Skin of body (tissue), 3 donors: ENCODE measurements around the gene DYNLT4. TPM values are rescaled to one million over a fixed set of nuclear protein-coding genes. Genes with fewer than 3 reads are reported as not detected.
A peak's percentile ranks its signal among the peaks of the same experiment; 100 is the strongest.
"Not testable (repeated sequence)": the region's sequence is repeated elsewhere in the genome, so short reads cannot be mapped to it uniquely, and the experiment has no call there.

Experiments
- DNase-seq: peaks from one replicate; lab custom pipeline; 2025; lab: John Stamatoyannopoulos, UW
- small RNA-seq: library from RNA; depleted of rRNA; stranded (forward); fragments of <200 nt; gene quantifications from one replicate; pipeline ENCODE3, GENCODE V24; 2014; ENCODE audit warnings: low replicate concordance
- total RNA-seq: library from RNA; depleted of rRNA; stranded (reverse); fragments of >200 nt; gene quantifications from one replicate; pipeline ENCODE4 v1.2.3, GENCODE V29; 2014

The DYNLT4 gene
- total RNA-seq, 1 donor from 2014 or later, result not detected

DNA sequence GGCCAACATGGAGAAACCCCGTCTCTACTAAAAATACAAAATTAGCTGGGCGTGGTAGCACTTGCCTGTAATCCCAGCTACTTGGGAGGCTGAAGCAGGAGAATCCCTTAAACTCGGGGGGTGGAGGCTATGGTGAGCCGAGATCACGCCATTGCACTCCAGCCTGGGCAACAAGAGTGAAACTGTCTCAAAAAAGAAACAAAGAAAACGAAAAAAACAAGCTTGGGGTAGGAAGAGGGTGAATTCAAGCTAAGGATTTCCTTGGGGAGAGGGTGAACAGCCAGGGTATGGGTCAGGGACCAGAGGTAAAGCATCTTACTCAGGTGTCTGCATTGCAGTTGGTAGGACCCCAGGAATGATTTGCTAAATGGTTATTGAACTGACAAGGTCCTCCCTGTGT is 40.7 kb downstream of the DYNLT4 start:
- not testable (repeated sequence) for DNase-seq

DNA sequence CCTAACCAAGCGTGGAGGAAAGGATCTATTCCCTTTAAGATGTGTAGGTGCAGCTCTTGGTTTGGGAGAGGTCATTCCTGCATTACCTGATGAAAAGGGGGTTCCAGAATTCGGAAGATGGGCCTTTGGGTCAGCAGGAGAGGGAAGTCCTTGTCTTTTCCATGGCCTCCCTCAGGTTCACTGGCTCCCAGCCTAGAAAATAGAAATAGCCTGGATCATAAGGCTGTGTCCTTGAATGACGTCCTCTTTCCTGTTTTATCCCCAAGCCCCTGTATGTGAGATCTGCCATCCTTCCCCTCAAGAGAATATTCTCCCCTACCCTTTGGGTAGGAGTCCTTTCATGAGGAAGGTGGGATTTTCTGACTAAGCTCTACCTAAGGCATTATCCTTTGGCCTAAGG is 46.3 kb downstream of the DYNLT4 start:
- DNase-seq, result no peak

DNA sequence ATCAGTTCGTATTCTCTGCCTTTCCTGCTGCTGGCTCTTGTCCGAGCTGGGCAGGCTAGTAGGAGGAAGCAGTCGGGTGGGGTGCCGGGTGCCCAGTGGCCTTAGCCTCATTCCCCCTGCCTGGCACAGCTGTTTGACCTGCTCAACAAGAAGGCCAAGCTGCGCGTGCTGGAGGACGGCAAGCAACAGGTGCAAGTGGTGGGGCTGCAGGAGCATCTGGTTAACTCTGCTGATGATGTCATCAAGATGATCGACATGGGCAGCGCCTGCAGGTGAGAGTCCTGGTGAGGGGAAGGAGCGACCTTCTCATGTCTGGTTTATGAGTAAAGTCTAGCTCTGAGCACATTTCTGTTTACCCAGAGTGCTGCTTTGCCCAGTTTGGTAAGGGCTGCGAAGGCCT is 48.1 kb downstream of the DYNLT4 start:
- DNase-seq, result no peak

DNA sequence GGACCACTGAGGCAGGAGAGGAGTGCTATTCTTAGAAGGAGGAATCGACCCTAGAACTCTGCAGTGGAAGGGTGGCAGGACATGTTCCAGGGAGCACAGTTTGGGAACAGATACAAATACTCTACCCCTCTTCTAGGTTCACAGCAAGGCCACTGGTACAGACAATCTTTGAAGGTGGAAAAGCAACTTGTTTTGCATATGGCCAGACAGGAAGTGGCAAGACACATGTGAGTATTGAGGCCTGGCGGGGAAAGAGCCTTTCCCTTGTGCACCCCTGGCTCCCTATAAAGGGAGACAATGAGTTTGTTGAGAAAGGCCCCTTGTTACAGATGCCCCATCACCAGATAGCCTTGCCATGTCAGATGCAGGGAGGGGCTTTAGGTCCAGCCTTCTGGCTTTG is 49.7 kb downstream of the DYNLT4 start:
- no peak for DNase-seq

Small RNA genes lying within 50 kb of the gene (small RNA-seq; reads per million reads assigned to genes)
- gene AL136380.1 (not detected), gene SNORD38A (93.2 reads per million, percentile 96 among the genes with 10 or more reads in this experiment), gene SNORD38B (not detected), gene SNORD46 (2,688 reads per million, percentile 99 among the genes with 10 or more reads in this experiment), gene SNORD55 (not detected)

Other genes with a start within 250 kb of the DYNLT4 start
- 2.2 TPM for gene TMEM53, start 132.9 kb downstream of the DYNLT4 start, total RNA-seq
- gene ARMH1, start 132.6 kb downstream of the DYNLT4 start, total RNA-seq, result 3.6 TPM
- not detected for gene RNU5D-1, start 76.2 kb downstream of the DYNLT4 start, total RNA-seq
- 10.1 TPM for gene KIF2C, start 67.5 kb downstream of the DYNLT4 start, total RNA-seq
- gene RPS8, start 31.8 kb downstream of the DYNLT4 start, total RNA-seq, result 1,591 TPM
- gene BEST4, start 19.2 kb downstream of the DYNLT4 start, total RNA-seq, result 0.10 TPM
- gene PLK3, start 7.0 kb downstream of the DYNLT4 start, total RNA-seq, result 26.1 TPM
- gene BTBD19, start 1.2 kb upstream of the DYNLT4 start, total RNA-seq, result 3.5 TPM
- 7.2 TPM for gene PTCH2, start 35.9 kb upstream of the DYNLT4 start, total RNA-seq
- gene EIF2B3, start 179.2 kb upstream of the DYNLT4 start, total RNA-seq, result 29.3 TPM
- gene HECTD3, start 204.0 kb upstream of the DYNLT4 start, total RNA-seq, result 15.9 TPM
- 71.9 TPM for gene UROD, start 204.9 kb upstream of the DYNLT4 start, total RNA-seq